ENCODE results near the gene VGF.

GRCh38 chr7:101174322-101174854, 9.0 kb upstream of the VGF start:
- TF ChIP-seq CTCF (conservative IDR thresholded peaks at IDR 0.05; ENCODE audit: low read depth, low read length) (no peak), EZH2 (IDR thresholded peaks at IDR 0.05; ENCODE audit: borderline replicate concordance, low read depth, low read length, poor library complexity, severe bottlenecking) (no peak)

Data from A673 (cell line).